DND-41 (cell line): ENCODE results near the gene PTPN3.

Experiments used
- CTCF ChIP-seq: IDR thresholded peaks from 2 replicates; pipeline ENCODE4 v1.5.1; 2012; ENCODE audit warnings: borderline replicate concordance, low read length, moderate library complexity, mild to moderate bottlenecking; ENCODE audit not compliant: poor library complexity, severe bottlenecking; ENCODE audit errors: extremely low read depth
- EZH2 ChIP-seq: IDR thresholded peaks from 3 replicates; pipeline ENCODE4 v1.6.1; 2012; ENCODE audit warnings: borderline replicate concordance, low read depth, mild to moderate bottlenecking, moderate library complexity, low read length, inconsistent platforms; ENCODE audit not compliant: severe bottlenecking

GRCh38 chr9:109509611-109510010 is 11.5 kb upstream of the PTPN3 start:
- no peak for TF ChIP-seq CTCF
- TF ChIP-seq EZH2: no peak
